ENCODE results near the gene CCPG1.
"Not testable (repeated sequence)": the region's sequence is repeated elsewhere in the genome, so short reads cannot be mapped to it uniquely, and the experiment has no call there.

Gene CCPG1, protein sequence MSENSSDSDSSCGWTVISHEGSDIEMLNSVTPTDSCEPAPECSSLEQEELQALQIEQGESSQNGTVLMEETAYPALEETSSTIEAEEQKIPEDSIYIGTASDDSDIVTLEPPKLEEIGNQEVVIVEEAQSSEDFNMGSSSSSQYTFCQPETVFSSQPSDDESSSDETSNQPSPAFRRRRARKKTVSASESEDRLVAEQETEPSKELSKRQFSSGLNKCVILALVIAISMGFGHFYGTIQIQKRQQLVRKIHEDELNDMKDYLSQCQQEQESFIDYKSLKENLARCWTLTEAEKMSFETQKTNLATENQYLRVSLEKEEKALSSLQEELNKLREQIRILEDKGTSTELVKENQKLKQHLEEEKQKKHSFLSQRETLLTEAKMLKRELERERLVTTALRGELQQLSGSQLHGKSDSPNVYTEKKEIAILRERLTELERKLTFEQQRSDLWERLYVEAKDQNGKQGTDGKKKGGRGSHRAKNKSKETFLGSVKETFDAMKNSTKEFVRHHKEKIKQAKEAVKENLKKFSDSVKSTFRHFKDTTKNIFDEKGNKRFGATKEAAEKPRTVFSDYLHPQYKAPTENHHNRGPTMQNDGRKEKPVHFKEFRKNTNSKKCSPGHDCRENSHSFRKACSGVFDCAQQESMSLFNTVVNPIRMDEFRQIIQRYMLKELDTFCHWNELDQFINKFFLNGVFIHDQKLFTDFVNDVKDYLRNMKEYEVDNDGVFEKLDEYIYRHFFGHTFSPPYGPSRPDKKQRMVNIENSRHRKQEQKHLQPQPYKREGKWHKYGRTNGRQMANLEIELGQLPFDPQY

DNA sequence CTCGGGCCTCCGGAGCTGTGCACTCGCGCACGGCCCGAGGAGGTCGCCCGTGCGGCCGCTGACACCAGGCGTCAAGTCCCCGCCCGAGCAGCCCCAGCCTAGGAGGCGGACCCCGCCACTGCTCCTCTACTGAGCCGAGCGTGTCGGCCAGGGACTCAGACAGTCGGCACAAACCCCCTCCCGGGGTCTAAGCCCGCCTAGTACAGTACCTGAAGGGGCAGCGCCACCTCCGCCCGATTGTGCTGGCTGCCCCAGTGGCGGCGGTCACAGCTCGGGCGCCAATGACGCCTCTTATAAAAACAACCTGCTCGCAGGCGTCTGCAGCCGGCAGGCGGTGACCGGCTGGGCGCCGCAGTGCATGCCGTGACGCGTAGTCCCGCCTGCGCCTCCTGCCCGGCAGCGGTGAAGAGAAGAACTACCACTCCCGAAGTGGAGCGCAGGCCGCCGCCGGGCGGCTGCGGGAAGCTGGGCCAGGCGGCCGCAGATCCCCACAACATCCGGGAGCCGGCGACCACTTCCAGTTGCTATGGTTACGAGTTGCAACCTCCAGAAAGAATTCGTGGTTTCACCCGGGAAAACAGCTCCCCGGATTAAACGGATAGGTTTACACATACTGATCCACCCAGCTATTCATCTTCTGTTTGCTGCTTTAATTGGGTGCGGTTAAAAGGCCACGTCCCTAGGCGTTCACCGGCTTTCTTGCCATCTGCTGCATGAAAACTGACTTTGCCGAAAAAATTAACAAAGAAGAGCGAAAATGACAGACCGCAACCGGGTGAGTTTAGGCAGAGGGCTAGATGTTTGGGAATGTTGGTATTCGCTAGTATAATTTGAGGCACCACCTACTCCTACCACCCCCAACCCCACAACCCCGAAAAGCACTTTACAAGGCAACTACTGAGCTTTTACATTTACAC, at the start of gene CCPG1, which contains the start of gene PIERCE2:
CCPG1 (minus strand) TSS at position 348 of the 917 bp plus-strand sequence. CDS start 18,935 bp downstream, outside the sequence.
PIERCE2 (plus strand) TSS at position 484 of the 917 bp plus-strand sequence; CDS start at position 758, 274 bp downstream.
- Histone ChIP-seq H3K27me3 (ENCODE audit: control insufficient read depth, insufficient read depth, low read length) (no peaks in the 10 kb centered on the region), H3K27ac (ENCODE audit: low read depth, low read length) (peak within 1 kb of the TSS; percentile 88), H3K36me3 (ENCODE audit: control insufficient read depth, insufficient read depth, low read length) (no peaks in the 10 kb centered on the region), H3K4me1 (ENCODE audit: control insufficient read depth, insufficient read depth, low read length) (peaks cover 4% of the 10 kb centered on the region), H3K4me3 (ENCODE audit: low read length) (peak within 1 kb of the TSS; percentile 99), H3K9ac (ENCODE audit: low read length) (peak within 1 kb of the TSS; percentile 92)

DNA sequence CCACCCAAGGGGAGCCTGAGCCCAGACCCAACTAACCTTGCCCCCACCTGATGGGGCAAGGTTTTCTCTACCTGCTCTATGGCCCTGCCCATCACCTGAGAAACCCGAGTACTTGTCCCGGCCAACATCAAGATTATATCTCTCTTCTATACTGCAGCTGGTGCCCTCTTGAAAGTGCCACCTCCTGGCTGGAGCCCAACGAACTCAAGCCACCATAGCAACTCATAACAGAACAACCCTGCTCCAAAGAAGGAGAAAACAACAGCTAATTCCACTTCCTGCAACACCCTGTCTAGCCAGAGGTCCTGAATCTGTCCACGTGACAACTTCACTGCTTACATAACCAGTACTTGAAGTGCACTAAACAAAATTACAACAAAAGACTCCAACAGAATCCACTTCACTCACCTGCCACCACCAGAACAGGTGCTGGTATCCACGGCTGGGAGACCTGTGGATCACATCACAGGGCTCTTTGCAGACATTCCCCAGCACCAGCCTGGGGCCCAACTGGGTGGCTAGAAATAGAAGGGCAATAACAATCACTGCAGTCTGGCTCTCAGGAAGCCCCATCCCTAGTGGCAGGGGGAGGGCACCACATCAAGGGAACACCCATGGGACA, 49.4 kb upstream of the CCPG1 start:
- H3K27ac ChIP-seq (ENCODE audit: low read depth, low read length) = no peak overlapping the region
- no peak overlapping the region for H3K4me3 ChIP-seq (ENCODE audit: low read length)
- H3K9ac ChIP-seq (ENCODE audit: low read length) = no peak overlapping the region

DNA sequence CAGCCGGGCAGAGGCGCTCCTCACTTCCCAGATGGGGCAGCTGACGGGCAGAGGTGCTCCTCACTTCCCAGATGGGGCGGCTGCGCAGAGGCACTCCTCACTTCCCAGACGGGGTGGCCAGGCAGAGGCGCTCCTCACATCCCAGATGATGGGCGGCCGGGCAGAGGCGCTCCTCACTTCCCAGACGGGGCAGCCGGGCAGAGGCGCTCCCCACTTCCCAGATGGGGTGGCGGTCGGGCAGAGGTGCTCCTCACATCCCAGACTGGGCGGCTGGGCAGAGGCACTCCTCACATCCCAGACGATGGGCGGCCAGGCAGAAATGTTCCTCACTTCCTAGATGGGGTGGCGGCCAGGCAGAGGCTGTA, 38.9 kb upstream of the CCPG1 start:
- not testable (repeated sequence) for H3K4me3 ChIP-seq (ENCODE audit: low read length); H3K27me3 ChIP-seq (ENCODE audit: control insufficient read depth, insufficient read depth, low read length); H3K27ac ChIP-seq (ENCODE audit: low read depth, low read length); H3K36me3 ChIP-seq (ENCODE audit: control insufficient read depth, insufficient read depth, low read length); H3K9ac ChIP-seq (ENCODE audit: low read length); H3K4me1 ChIP-seq (ENCODE audit: control insufficient read depth, insufficient read depth, low read length)

More for the DNA sequence above, 49.4 kb upstream of the CCPG1 start:
- Histone ChIP-seq H3K27me3 (ENCODE audit: control insufficient read depth, insufficient read depth, low read length) (no peaks in the 10 kb centered on the region), H3K4me1 (ENCODE audit: control insufficient read depth, insufficient read depth, low read length) (no peaks in the 10 kb centered on the region), H3K36me3 (ENCODE audit: control insufficient read depth, insufficient read depth, low read length) (no peaks in the 10 kb centered on the region)

DNA sequence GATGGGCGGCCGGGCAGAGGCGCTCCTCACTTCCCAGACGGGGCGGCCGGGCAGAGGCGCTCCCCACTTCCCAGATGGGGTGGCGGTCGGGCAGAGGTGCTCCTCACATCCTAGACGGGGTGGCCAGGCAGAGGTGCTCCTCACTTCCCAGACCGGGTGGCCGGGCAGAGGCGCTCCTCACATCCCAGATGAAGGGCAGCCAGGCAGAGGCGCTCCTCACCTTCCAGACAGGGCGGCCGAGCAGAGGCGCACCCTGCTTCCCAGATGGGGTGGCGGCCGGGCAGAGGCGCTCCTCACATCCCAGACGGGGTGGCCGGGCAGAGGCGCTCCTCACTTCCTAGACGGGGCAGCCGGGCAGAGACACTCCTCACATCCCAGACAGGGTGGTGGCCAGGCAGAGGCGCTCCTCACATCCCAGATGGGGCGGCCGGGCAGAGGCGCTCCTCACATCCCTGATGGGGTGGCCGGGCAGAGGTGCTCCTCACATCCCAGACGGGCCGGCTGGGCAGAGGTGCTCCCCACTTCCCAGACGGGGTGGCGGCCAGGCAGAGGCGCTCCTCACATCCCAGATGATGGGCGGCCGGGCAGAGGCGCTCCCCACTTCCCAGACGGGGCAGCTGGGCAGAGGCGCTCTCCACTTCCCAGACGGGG, 38.3 kb upstream of the CCPG1 start:
- not testable (repeated sequence) for H3K4me1 ChIP-seq (ENCODE audit: control insufficient read depth, insufficient read depth, low read length); H3K27me3 ChIP-seq (ENCODE audit: control insufficient read depth, insufficient read depth, low read length); H3K36me3 ChIP-seq (ENCODE audit: control insufficient read depth, insufficient read depth, low read length); H3K4me3 ChIP-seq (ENCODE audit: low read length); H3K9ac ChIP-seq (ENCODE audit: low read length); H3K27ac ChIP-seq (ENCODE audit: low read depth, low read length)

DNA sequence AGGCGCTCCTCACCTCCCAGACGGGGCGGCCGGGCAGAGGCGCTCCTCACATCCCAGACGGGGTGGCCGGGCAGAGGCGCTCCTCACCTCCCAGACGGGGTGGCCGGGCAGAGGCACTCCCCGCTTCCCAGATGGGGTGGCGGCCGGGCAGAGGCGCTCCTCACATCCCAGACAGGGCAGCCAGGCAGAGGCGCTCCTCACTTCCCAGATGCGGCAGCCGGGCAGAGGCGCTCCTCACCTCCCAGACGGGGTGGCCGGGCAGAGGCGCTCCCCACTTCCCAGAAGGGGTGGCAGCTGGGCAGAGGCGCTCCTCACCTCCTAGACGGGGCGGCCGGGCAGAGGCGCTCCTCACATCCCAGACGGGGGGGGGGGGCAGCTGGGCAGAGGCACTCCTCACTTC, 37.8 kb upstream of the CCPG1 start:
- not testable (repeated sequence) for H3K27ac ChIP-seq (ENCODE audit: low read depth, low read length); H3K4me3 ChIP-seq (ENCODE audit: low read length); H3K27me3 ChIP-seq (ENCODE audit: control insufficient read depth, insufficient read depth, low read length); H3K36me3 ChIP-seq (ENCODE audit: control insufficient read depth, insufficient read depth, low read length); H3K9ac ChIP-seq (ENCODE audit: low read length); H3K4me1 ChIP-seq (ENCODE audit: control insufficient read depth, insufficient read depth, low read length)

DNA sequence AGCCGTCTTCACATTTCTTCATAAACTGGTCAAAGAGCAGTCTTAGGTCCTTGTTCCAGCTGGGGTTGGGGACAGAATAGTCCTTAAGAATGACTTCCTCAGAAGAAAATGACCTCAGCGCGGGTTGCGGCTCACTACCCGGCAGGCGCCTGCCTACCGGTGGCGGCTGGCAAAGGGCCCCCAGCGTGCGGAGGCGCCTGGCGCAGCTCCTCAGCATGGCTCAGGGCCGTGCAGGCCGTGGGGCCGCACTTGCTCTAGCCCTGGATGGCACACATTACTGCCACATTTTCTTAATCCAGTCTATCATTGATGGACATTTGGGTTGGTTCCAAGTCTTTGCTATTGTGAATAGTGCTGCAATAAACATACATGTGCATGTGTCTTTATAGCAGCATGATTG, 35.0 kb upstream of the CCPG1 start:
- H3K36me3 ChIP-seq (ENCODE audit: control insufficient read depth, insufficient read depth, low read length); H3K9ac ChIP-seq (ENCODE audit: low read length); H3K27me3 ChIP-seq (ENCODE audit: control insufficient read depth, insufficient read depth, low read length); H3K4me1 ChIP-seq (ENCODE audit: control insufficient read depth, insufficient read depth, low read length); H3K4me3 ChIP-seq (ENCODE audit: low read length); H3K27ac ChIP-seq (ENCODE audit: low read depth, low read length): not testable (repeated sequence)

DNA sequence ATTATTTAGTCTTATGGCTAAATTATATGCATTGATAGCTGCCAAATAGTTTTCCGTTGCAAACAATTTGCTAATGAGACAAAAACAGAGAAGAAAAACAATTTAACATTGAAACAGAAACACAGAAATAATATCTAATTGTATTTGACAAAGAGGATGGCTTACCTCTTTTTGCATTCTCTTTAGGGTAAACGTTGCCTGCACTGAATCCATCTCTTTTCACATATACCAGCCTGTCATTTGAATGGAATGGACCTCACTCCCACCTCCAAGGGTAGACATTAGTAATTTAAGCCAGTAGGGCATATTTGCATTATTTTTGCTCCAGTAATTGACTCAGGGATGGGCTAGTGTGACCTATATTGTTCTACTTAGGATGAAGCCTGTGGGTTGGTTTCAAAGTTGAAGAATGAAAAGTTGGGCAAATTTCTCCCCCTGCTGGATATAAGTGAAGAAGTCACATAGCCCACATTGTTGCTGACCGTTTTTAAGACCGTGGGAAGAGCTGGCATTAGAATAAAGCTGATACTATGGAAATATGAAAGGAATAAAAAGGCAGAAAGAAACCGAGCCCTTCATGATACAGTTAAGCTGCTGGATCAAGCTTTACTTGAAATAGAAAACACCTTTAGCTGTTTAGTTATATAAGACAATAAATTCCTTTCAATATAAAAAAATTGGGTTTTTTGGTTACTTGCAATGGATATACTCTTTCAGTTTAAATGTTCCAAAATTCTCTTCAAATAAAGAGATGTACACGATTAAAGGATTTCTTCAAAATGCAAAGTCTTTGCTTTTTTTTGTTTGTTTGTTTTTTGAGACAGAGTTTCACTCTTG, 27.0 kb upstream of the CCPG1 start:
- Histone ChIP-seq H3K27me3 (ENCODE audit: control insufficient read depth, insufficient read depth, low read length) (no peaks in the 10 kb centered on the region), H3K27ac (ENCODE audit: low read depth, low read length) (no peak overlapping the region), H3K36me3 (ENCODE audit: control insufficient read depth, insufficient read depth, low read length) (no peaks in the 10 kb centered on the region)

DNA sequence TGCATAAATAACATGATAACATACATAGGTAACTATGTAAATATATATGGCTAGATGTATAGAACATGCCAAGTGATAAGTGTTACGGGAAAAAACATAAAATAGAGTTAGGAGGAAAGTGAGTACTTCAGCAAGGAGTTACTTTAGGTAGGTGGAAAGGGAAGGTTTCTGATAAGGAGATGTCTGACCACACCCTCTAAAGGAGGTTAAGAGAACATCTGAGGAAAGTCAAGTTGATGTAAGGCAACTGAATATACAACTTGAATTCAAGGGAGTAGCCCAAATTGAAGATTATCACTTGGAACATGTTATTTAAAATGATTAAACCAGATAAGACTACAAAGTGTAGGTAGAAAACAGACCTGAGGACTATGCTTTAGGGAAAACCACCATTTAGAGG, 13.9 kb upstream of the CCPG1 start:
- Histone ChIP-seq H3K9ac (ENCODE audit: low read length) (no peak overlapping the region), H3K27ac (ENCODE audit: low read depth, low read length) (no peak overlapping the region), H3K4me1 (ENCODE audit: control insufficient read depth, insufficient read depth, low read length) (no peaks in the 10 kb centered on the region), H3K36me3 (ENCODE audit: control insufficient read depth, insufficient read depth, low read length) (no peaks in the 10 kb centered on the region), H3K27me3 (ENCODE audit: control insufficient read depth, insufficient read depth, low read length) (no peaks in the 10 kb centered on the region), H3K4me3 (ENCODE audit: low read length) (no peak overlapping the region)

More for the DNA sequence above, 27.0 kb upstream of the CCPG1 start:
- Histone ChIP-seq H3K9ac (ENCODE audit: low read length) (no peak overlapping the region), H3K4me1 (ENCODE audit: control insufficient read depth, insufficient read depth, low read length) (no peaks in the 10 kb centered on the region), H3K4me3 (ENCODE audit: low read length) (no peak overlapping the region)

DNA sequence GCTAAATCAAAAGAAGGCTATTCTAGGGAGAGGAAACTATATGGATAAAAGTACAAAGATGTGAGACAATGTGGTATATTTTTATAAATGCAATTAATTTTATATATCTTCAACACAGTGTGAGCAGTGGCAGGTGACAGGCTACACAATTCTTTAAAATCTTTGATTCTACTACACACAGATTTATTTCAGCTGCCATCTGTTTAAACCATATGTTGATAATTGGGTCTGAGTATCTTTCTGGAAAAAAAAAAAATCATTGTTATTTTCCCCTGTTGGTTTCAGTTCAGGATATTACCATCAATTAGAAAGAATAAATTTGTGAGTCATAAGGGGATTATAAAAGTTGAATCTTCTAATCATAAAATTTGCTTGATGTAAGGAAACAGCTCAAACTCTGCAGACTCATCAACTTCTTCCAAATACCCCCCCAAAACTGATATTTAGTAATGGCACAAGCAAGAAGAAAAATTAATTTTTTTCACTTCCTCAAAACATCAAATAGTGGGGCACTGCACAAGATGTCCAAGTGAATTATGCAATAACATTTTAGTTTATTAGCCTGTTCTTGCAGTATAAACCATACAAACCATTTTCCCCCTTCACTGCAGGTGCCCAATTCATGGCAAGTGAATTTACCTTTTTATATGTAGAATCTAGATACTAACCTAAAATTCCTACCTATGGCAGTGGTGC, 12.2 kb upstream of the CCPG1 start:
- H3K4me3 ChIP-seq (ENCODE audit: low read length) = no peak overlapping the region
- H3K36me3 ChIP-seq (ENCODE audit: control insufficient read depth, insufficient read depth, low read length) = no peaks in the 10 kb centered on the region
- no peaks in the 10 kb centered on the region for H3K4me1 ChIP-seq (ENCODE audit: control insufficient read depth, insufficient read depth, low read length)
- H3K27ac ChIP-seq (ENCODE audit: low read depth, low read length) = no peak overlapping the region
- no peaks in the 10 kb centered on the region for H3K27me3 ChIP-seq (ENCODE audit: control insufficient read depth, insufficient read depth, low read length)
- no peak overlapping the region for H3K9ac ChIP-seq (ENCODE audit: low read length)

DNA sequence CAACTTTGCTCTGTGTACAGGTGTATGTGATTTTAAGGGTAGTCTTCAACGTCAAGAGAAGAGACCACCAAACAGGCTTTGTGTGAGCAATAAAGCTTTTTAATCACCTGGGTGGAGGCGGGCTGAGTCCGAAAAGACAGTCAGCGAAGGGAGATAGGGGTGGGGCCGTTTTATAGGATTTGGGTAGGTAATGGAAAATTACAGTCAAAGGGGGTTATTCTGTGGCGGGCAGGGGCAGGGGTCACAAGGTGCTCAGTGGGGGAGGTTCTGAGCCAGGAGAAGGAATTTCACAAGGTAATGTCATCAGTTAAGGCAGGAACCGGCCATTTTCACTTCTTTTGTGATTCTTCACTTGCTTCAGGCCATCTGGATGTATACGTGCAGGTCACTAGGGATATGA, 9.5 kb upstream of the CCPG1 start:
- H3K27ac ChIP-seq (ENCODE audit: low read depth, low read length); H3K4me1 ChIP-seq (ENCODE audit: control insufficient read depth, insufficient read depth, low read length); H3K9ac ChIP-seq (ENCODE audit: low read length); H3K27me3 ChIP-seq (ENCODE audit: control insufficient read depth, insufficient read depth, low read length); H3K36me3 ChIP-seq (ENCODE audit: control insufficient read depth, insufficient read depth, low read length); H3K4me3 ChIP-seq (ENCODE audit: low read length): not testable (repeated sequence)

Measured in rectal smooth muscle tissue (tissue), 1 donor.